ENCODE results near the gene PID1.

DNA sequence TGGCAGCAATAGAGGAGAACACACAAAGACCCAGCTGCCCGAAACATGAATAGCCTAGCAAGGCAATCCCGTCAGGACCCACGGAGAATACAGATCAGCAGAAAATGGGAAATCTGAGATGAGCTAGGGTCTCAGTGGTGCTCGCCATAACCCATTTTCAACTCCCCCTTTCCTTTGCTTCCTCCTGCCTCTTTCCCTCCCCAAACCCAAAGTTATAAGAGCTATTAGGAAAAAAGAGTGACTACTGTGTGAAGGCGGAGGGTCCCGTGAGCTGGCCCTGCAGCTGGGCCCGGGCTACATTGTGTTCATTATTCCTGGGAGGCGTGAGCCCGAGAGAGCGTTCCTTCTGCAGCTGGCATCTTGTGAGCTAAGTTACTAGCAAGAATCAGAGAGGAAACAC lies 118.4 kb downstream of the PID1 start:
- TF ChIP-seq, protein P1, sequence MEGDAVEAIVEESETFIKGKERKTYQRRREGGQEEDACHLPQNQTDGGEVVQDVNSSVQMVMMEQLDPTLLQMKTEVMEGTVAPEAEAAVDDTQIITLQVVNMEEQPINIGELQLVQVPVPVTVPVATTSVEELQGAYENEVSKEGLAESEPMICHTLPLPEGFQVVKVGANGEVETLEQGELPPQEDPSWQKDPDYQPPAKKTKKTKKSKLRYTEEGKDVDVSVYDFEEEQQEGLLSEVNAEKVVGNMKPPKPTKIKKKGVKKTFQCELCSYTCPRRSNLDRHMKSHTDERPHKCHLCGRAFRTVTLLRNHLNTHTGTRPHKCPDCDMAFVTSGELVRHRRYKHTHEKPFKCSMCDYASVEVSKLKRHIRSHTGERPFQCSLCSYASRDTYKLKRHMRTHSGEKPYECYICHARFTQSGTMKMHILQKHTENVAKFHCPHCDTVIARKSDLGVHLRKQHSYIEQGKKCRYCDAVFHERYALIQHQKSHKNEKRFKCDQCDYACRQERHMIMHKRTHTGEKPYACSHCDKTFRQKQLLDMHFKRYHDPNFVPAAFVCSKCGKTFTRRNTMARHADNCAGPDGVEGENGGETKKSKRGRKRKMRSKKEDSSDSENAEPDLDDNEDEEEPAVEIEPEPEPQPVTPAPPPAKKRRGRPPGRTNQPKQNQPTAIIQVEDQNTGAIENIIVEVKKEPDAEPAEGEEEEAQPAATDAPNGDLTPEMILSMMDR (conservative IDR thresholded peaks at IDR 0.05; ENCODE audit: low read length) = no peak
- TF ChIP-seq EZH2phosphoT487 (IDR thresholded peaks at IDR 0.05; ENCODE audit: borderline replicate concordance, low read depth, low read length) = no peak

Data from OCI-LY7 (cell line).